Measurements from ENCODE around the gene PXDN. TPM values are rescaled to one million over a fixed set of nuclear protein-coding genes. Genes with fewer than 3 reads are reported as not detected.
A peak's percentile ranks its signal among the peaks of the same experiment; 100 is the strongest.
"Not testable (repeated sequence)": the region's sequence is repeated elsewhere in the genome, so short reads cannot be mapped to it uniquely, and the experiment has no call there.

PXDN gene
- total and polyA plus RNA-seq, 2 experiments from 2014 or later: 85.7 to 129 TPM

DNA sequence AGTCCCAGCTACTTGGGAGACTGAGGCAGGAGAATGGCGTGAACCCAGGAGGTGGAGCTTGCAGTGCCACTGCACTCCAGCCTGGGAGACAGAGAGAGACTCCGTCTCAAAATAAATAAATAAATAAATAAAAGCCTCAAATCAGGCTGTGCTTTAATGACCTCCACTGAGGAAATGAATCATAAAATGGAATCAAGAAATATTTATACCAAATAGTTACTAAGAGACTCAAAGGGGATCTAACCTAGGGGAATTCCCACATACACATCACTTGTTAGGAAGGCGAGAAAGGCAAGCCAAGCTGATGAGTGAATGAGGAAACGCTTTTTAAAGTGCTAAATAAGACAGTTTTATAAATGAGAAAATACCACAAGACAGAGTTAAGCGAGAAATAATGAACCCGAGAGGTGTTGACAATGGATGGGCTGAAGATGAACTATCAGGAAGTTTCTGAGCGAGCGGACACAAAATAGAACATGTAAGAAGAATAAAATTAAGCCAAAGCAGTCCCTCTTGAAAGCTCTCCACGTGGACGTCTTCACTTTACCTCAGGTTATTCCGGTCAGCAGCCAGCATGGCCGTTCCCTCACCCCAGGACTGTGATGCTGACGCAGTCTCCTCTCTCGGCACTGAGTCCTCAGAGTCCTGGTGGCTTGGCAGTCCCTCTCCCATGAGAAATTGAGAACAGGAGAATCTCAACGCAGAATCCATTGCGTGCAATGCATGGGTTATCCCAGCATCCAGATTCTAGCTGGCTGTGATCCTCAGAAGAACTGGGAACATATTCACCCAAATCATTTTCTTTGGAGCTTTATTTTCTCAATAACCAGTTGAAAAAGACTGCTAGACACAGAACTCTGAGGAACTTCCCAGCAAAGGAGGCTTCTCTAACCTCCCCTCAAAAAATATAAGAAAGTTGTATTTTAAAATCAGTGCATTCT lies 22.3 kb downstream of the PXDN start:
- no peaks in the 10 kb centered on the region for H3K36me3 ChIP-seq
- no peak overlapping the region for H3K27ac ChIP-seq

DNA sequence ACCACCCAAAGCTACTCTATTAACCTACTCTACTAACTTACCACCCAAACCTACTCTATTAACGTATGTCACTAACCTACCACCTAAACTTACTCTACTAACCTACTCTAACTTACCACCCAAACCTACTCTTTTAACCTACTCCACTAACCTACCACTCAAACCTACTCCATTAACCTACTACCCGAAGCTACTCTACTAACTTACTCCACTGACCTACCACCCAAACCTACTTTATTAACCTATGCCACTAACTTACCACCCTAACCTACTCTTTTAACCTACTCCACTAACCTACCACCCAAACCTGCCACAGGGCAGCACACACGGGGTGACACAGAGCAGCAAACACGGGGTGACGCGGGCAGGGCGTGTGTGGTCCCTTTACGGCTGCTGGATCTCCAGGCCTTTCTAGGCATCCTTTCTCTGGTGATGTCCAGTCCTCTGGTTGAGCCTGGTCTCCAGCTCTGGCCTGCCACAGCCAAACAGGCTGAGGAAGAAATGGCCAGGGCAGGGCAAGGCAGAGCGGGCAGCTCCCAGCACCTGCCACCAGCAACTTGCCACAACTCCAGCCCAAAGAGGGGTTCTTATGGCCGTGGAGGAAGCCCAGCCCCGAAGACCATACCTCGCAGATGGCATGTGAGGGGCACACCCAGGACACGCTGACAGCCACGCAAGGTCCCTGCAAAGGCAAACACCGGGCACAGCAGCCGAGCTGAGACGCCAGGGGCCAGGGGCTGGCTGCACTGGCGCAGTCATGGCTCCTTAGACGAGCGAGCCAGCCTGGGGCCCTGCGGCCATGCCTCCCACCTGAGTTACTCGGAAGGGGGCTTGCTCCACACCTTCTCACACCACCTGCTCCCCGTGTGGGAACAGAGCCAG lies 25.7 kb downstream of the PXDN start:
- no peak overlapping the region for H3K27ac ChIP-seq
- H3K36me3 ChIP-seq: no peaks in the 10 kb centered on the region
- H3K4me3 ChIP-seq: no peak overlapping the region
- no peaks in the 10 kb centered on the region for H3K27me3 ChIP-seq
- H3K4me1 ChIP-seq (ENCODE audit: low read depth): no peaks in the 10 kb centered on the region
- TF ChIP-seq, protein P1, sequence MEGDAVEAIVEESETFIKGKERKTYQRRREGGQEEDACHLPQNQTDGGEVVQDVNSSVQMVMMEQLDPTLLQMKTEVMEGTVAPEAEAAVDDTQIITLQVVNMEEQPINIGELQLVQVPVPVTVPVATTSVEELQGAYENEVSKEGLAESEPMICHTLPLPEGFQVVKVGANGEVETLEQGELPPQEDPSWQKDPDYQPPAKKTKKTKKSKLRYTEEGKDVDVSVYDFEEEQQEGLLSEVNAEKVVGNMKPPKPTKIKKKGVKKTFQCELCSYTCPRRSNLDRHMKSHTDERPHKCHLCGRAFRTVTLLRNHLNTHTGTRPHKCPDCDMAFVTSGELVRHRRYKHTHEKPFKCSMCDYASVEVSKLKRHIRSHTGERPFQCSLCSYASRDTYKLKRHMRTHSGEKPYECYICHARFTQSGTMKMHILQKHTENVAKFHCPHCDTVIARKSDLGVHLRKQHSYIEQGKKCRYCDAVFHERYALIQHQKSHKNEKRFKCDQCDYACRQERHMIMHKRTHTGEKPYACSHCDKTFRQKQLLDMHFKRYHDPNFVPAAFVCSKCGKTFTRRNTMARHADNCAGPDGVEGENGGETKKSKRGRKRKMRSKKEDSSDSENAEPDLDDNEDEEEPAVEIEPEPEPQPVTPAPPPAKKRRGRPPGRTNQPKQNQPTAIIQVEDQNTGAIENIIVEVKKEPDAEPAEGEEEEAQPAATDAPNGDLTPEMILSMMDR (IDR thresholded peaks at IDR 0.05; ENCODE audit: low read depth, low read length): no peak
- no peaks in the 10 kb centered on the region for H3K9me3 ChIP-seq (ENCODE audit: low read depth)
- DNase-seq (ENCODE audit: low read depth in 1 of 2, low spot score in 1 of 2): no peak

More for the DNA sequence above, 22.3 kb downstream of the PXDN start:
- H3K4me3 ChIP-seq: no peak overlapping the region
- no peaks in the 10 kb centered on the region for H3K27me3 ChIP-seq
- TF ChIP-seq, protein P1 (IDR thresholded peaks at IDR 0.05; ENCODE audit: low read depth, low read length): no peak
- no peaks in the 10 kb centered on the region for H3K9me3 ChIP-seq (ENCODE audit: low read depth)
- peak in 1 of 2 donors; percentile 83 for DNase-seq (ENCODE audit: low read depth in 1 of 2, low spot score in 1 of 2)
- H3K4me1 ChIP-seq (ENCODE audit: low read depth): no peaks in the 10 kb centered on the region

DNA sequence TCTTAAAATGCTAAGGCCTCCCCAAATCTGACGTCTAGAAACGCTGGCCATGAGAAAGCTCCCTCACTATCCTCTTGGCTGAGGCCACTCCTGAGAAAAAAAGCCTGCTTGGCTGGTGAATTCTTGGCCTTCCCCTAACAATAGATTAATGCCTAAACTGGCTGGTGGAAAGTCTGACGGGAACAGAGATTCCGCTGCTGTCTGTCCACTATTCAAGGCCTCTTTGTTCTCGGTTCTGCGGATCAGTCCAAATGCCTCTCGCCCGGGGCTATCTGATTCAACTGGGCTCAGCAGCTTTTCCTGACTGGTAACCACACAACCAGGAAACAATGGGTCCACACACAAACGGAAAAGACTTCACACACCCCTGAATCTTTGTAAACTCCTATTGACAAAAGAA lies 27.2 kb downstream of the PXDN start:
- no peak overlapping the region for H3K27ac ChIP-seq
- H3K27me3 ChIP-seq: no peaks in the 10 kb centered on the region

DNA sequence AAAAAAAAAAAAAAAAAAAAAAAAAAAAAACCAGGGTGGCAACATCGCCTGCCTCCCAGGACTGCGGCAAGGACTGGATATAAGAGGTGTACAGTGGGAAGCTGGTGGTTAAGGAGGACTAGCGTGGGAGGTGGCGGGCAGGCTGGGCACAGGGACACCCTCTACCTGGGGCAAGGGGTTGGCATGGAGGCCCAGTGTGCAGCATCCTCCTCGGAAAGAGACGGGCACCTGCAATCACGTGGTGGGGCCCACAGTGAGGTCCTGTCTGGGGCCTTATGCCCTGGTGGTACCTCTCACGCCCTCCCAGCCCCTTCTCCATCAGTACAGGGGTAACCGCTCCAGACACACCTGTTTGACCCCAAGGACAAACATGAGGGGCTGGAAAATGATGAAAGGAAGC lies 27.9 kb downstream of the PXDN start:
- H3K27me3 ChIP-seq: no peaks in the 10 kb centered on the region
- no peaks in the 10 kb centered on the region for H3K9me3 ChIP-seq (ENCODE audit: low read depth)
- no peak overlapping the region for H3K4me3 ChIP-seq
- H3K27ac ChIP-seq: no peak overlapping the region
- H3K36me3 ChIP-seq: no peaks in the 10 kb centered on the region
- TF ChIP-seq, protein P1 (IDR thresholded peaks at IDR 0.05; ENCODE audit: low read depth, low read length): no peak
- peaks cover 10% of the 10 kb centered on the region for H3K4me1 ChIP-seq (ENCODE audit: low read depth)
- no peak for DNase-seq (ENCODE audit: low read depth in 1 of 2, low spot score in 1 of 2)

More for the DNA sequence above, 27.2 kb downstream of the PXDN start:
- TF ChIP-seq, protein P1 (IDR thresholded peaks at IDR 0.05; ENCODE audit: low read depth, low read length): no peak
- Histone ChIP-seq H3K4me3 (no peak overlapping the region), H3K4me1 (ENCODE audit: low read depth) (peaks cover 5% of the 10 kb centered on the region), H3K36me3 (no peaks in the 10 kb centered on the region), H3K9me3 (ENCODE audit: low read depth) (no peaks in the 10 kb centered on the region)
- DNase-seq (ENCODE audit: low read depth in 1 of 2, low spot score in 1 of 2): peak in 1 of 2 donors; percentile 82

DNA sequence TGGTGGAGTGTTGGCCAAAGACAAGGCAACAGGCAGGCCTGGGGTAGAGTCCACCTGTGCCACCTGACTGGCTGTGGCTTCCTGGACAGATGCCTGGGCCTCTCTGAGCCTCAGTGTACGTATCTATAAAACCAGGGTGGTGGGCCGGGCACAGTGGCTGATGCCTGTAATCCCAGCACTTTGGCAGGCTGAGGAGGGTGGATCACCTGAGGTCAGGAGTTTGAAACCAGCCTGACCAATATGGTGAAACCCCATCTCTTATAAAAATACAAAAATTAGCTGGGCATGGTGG lies 28.4 kb downstream of the PXDN start:
- H3K4me1 ChIP-seq (ENCODE audit: low read depth); H3K27ac ChIP-seq; H3K36me3 ChIP-seq; DNase-seq (ENCODE audit: low read depth in 1 of 2, low spot score in 1 of 2); H3K27me3 ChIP-seq; H3K4me3 ChIP-seq; H3K9me3 ChIP-seq (ENCODE audit: low read depth): not testable (repeated sequence)
